Caco-2 (cell line): Measurements from ENCODE around the gene MFSD6. TPM values are rescaled to one million over a fixed set of nuclear protein-coding genes. Genes with fewer than 3 reads are reported as not detected.

ENCODE experiments used
- BruUV-seq: library from RNA; stranded (reverse); fragments of 400-500 nt; replicated peaks from 2 replicates; lab custom pipeline; 2021; lab: Mats Ljungman, UMichigan
- CTCF ChIA-PET: fragments of 300-600 bp; sonication (Branson Sonifier 250); formaldehyde crosslinking; loops from one replicate; lab custom pipeline; 2022; ENCODE audit warnings: antibody characterized with exemption; lab: Charles Lee
- POLR2A ChIA-PET: fragments of 300-600 bp; sonication (Branson Sonifier 250); formaldehyde crosslinking; loops from one replicate; lab custom pipeline; 2022; ENCODE audit warnings: antibody characterized with exemption; lab: Charles Lee
- DNase-seq, 2 experiments: peaks; one replicate each; pipeline versions ENCODE4 v3.0.0 to v3.0.0-alpha.2; 2020 to 2022
- H3K27me3 ChIP-seq: replicated peaks from 2 replicates; pipeline ENCODE4 v1.6.0; 2011; ENCODE audit warnings: low read length; ENCODE audit not compliant: control insufficient read depth, insufficient read depth
- H3K36me3 ChIP-seq: 2 replicates; pipeline ENCODE4 v1.5.1; 2011; ENCODE audit warnings: low read length; ENCODE audit not compliant: control insufficient read depth, insufficient read depth
- H3K4me1 ChIP-seq: fragments of 250-450 bp; sonication (Bioruptor Pico); 2 replicates; pipeline ENCODE4 v1.5.1; 2020; ENCODE audit warnings: mild to moderate bottlenecking
- H3K4me3 ChIP-seq: 2 replicates; pipeline ENCODE4 v1.5.1; 2011; ENCODE audit warnings: low read depth, mild to moderate bottlenecking, control low read depth, low read length
- H3K9me3 ChIP-seq: fragments of 250-450 bp; sonication (Bioruptor Pico); 2 replicates; pipeline ENCODE4 v1.5.1; 2020; ENCODE audit warnings: mild to moderate bottlenecking, moderate library complexity
- H3K27ac Mint-ChIP-seq: one replicate; pipeline ENCODE4 v1.8.0; 2022; ENCODE audit warnings: mixed read lengths; ENCODE audit not compliant: unreplicated experiment
- H3K27me3 Mint-ChIP-seq: one replicate; pipeline ENCODE4 v1.8.0; 2022; ENCODE audit warnings: mixed read lengths; ENCODE audit not compliant: insufficient read depth, unreplicated experiment
- H3K36me3 Mint-ChIP-seq: one replicate; pipeline ENCODE4 v1.8.0; 2022; ENCODE audit warnings: mild to moderate bottlenecking, mixed read lengths; ENCODE audit not compliant: insufficient read depth, unreplicated experiment
- H3K4me1 Mint-ChIP-seq: one replicate; pipeline ENCODE4 v1.8.0; 2022; ENCODE audit warnings: low read depth, mixed read lengths; ENCODE audit not compliant: unreplicated experiment
- H3K4me3 Mint-ChIP-seq: one replicate; pipeline ENCODE4 v1.8.0; 2022; ENCODE audit warnings: mild to moderate bottlenecking, moderate library complexity, mixed read lengths; ENCODE audit not compliant: unreplicated experiment
- H3K9me3 Mint-ChIP-seq: one replicate; pipeline ENCODE4 v1.8.0; 2022; ENCODE audit warnings: mixed read lengths; ENCODE audit not compliant: unreplicated experiment
- intact Hi-C: fragments of 100-400 bp; cut with micrococcal nuclease; formaldehyde crosslinking; loops from one replicate; pipeline ENCODE4 v1.10.0; 2022; ENCODE audit not compliant: unreplicated experiment
- total RNA-seq: library from RNA; stranded (reverse); gene quantifications from 2 replicates; pipeline ENCODE4 v1.2.3, GENCODE V29; 2022
- TF ChIP-seq, protein P1 (sequence below), 2 experiments: fragments of 200-600 bp in 1 of 2; IDR thresholded peaks; 1 replicate in 1 of 2; 2 replicates in 1 of 2; pipeline versions ENCODE4 v1.5.1 to v1.8.0; 2011 to 2022; ENCODE audit warnings: antibody characterized with exemption in 1 of 2, control low read depth in 1 of 2, inconsistent platforms in 1 of 2, low read depth in 1 of 2, low read length in 1 of 2, mild to moderate bottlenecking in 1 of 2, moderate library complexity in 1 of 2; ENCODE audit not compliant: insufficient read depth in 1 of 2, severe bottlenecking in 1 of 2, unreplicated experiment in 1 of 2

The MFSD6 gene
- total RNA-seq, 1 experiment from 2014 or later, result 11.1 TPM

- Mint-ChIP-seq H3K9me3 (no peaks in the 10 kb centered on the region), H3K27me3 (no peaks in the 10 kb centered on the region), H3K36me3 (no peaks in the 10 kb centered on the region), H3K4me3 (no peak overlapping the region), H3K4me1 (peaks cover 7% of the 10 kb centered on the region), H3K27ac (no peak overlapping the region)
- H3K4me1 ChIP-seq, result peaks cover 11% of the 10 kb centered on the region
- no peaks in the 10 kb centered on the region for H3K36me3 ChIP-seq
- H3K4me3 ChIP-seq, result no peak overlapping the region
- TF ChIP-seq, protein P1, sequence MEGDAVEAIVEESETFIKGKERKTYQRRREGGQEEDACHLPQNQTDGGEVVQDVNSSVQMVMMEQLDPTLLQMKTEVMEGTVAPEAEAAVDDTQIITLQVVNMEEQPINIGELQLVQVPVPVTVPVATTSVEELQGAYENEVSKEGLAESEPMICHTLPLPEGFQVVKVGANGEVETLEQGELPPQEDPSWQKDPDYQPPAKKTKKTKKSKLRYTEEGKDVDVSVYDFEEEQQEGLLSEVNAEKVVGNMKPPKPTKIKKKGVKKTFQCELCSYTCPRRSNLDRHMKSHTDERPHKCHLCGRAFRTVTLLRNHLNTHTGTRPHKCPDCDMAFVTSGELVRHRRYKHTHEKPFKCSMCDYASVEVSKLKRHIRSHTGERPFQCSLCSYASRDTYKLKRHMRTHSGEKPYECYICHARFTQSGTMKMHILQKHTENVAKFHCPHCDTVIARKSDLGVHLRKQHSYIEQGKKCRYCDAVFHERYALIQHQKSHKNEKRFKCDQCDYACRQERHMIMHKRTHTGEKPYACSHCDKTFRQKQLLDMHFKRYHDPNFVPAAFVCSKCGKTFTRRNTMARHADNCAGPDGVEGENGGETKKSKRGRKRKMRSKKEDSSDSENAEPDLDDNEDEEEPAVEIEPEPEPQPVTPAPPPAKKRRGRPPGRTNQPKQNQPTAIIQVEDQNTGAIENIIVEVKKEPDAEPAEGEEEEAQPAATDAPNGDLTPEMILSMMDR (IDR thresholded peaks at IDR 0.05; ENCODE audit: insufficient read depth in 1 of 2, low read depth in 1 of 2, low read length in 1 of 2, severe bottlenecking in 1 of 2, unreplicated experiment in 1 of 2), result no peak
- no TSS peak for BruUV-seq
- DNase-seq, result no peak
- intact Hi-C loops, result no loop called here
- CTCF ChIA-PET, result no interaction called here
- H3K9me3 ChIP-seq, result no peaks in the 10 kb centered on the region
- POLR2A ChIA-PET, result no interaction called here
- no peaks in the 10 kb centered on the region for H3K27me3 ChIP-seq
Observed at GRCh38 chr2:190360965-190361364, 47.2 kb upstream of the MFSD6 start.

DNA sequence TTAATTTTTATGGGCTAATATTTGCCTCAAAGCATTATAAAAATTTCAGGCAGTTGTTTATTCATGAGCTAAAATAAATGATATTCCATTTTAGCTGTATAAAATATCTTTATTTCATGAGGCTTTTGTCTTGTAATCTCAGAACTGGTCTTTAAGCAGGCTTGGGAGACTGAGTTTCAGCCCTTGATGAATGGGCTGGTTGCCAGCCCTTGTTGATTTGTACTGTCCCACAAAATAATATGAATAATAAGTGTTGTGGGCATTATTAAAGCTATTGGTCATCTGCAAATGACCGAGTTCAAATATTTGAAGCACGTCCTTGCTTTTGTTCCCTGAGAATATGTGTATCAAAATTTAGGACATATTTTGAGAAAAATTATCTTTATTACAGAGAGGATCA is 46.6 kb upstream of the MFSD6 start:
- no TSS peak for BruUV-seq
- no peak overlapping the region for H3K4me3 ChIP-seq
- H3K4me1 Mint-ChIP-seq, result peaks cover under 1% of the 10 kb centered on the region
- no peaks in the 10 kb centered on the region for H3K9me3 Mint-ChIP-seq
- H3K27me3 ChIP-seq, result no peaks in the 10 kb centered on the region
- no peaks in the 10 kb centered on the region for H3K27me3 Mint-ChIP-seq
- intact Hi-C loops, result no loop called here
- H3K36me3 Mint-ChIP-seq, result no peaks in the 10 kb centered on the region
- H3K4me1 ChIP-seq, result peaks cover 5% of the 10 kb centered on the region
- H3K4me3 Mint-ChIP-seq, result no peak overlapping the region
- ChIA-PET CTCF (interaction anchor here (0.5 kb wide), 1 partner anchor 12 kb away, joined by 3 read pairs; no protein-coding TSS in a partner anchor), POLR2A (no interaction called here)
- TF ChIP-seq, protein P1 (IDR thresholded peaks at IDR 0.05; ENCODE audit: insufficient read depth in 1 of 2, low read depth in 1 of 2, low read length in 1 of 2, severe bottlenecking in 1 of 2, unreplicated experiment in 1 of 2), result no peak
- no peak overlapping the region for H3K27ac Mint-ChIP-seq
- H3K9me3 ChIP-seq, result no peaks in the 10 kb centered on the region
- H3K36me3 ChIP-seq, result no peaks in the 10 kb centered on the region
- no peak for DNase-seq

DNA sequence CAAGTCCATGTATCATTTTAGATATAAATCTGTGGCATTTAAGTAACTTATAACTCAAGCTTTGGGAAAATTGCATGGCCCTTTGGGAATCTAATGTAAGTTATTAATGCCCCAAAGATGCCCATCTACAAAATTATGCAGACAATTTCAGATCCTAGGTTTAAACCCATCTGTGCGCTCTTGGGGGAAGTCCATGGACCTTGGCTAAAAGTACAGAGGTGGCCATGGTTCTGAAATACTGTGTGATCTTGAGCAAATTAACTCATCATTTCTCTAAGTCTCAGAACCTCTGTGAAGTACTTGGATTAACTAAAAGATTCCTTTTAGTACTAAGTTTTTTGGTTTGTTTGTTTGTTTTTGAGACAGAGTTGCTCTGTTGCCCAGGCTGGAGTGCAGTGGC is 45.3 kb upstream of the MFSD6 start:
- Histone ChIP-seq H3K9me3 (no peaks in the 10 kb centered on the region), H3K4me3 (no peak overlapping the region), H3K36me3 (no peaks in the 10 kb centered on the region), H3K4me1 (no peaks in the 10 kb centered on the region), H3K27me3 (no peaks in the 10 kb centered on the region)
- POLR2A ChIA-PET, result no interaction called here
- H3K4me3 Mint-ChIP-seq, result no peak overlapping the region
- intact Hi-C loops, result no loop called here
- CTCF ChIA-PET, result no interaction called here
- no peaks in the 10 kb centered on the region for H3K9me3 Mint-ChIP-seq
- H3K27me3 Mint-ChIP-seq, result no peaks in the 10 kb centered on the region
- no peak overlapping the region for H3K27ac Mint-ChIP-seq
- no peak for DNase-seq
- no TSS peak for BruUV-seq
- TF ChIP-seq, protein P1 (IDR thresholded peaks at IDR 0.05; ENCODE audit: insufficient read depth in 1 of 2, low read depth in 1 of 2, low read length in 1 of 2, severe bottlenecking in 1 of 2, unreplicated experiment in 1 of 2), result no peak
- H3K36me3 Mint-ChIP-seq, result no peaks in the 10 kb centered on the region
- H3K4me1 Mint-ChIP-seq, result no peaks in the 10 kb centered on the region
